Activated naive CD8-positive, alpha-beta T cell (primary cell): ENCODE results near the gene LTB4R2.

Source experiments
- H3K27ac Mint-ChIP-seq: one replicate; pipeline ENCODE4 v1.8.0; 2021; ENCODE audit warnings: mixed read lengths
- H3K27me3 Mint-ChIP-seq: one replicate; pipeline ENCODE4 v1.8.0; 2021; ENCODE audit warnings: mixed read lengths
- H3K36me3 Mint-ChIP-seq: one replicate; pipeline ENCODE4 v1.8.0; 2021; ENCODE audit warnings: mixed read lengths
- H3K4me1 Mint-ChIP-seq: one replicate; pipeline ENCODE4 v1.8.0; 2021; ENCODE audit warnings: low read depth, mixed read lengths
- H3K4me3 Mint-ChIP-seq: one replicate; pipeline ENCODE4 v1.8.0; 2021; ENCODE audit warnings: mild to moderate bottlenecking, mixed read lengths
- H3K9me3 Mint-ChIP-seq: one replicate; pipeline ENCODE4 v1.8.0; 2021; ENCODE audit warnings: low read depth, mixed read lengths

The LTB4R2 gene

GRCh38 chr14:24332268-24332993, 22.5 kb downstream of the LTB4R2 start:
- Mint-ChIP-seq H3K27me3 (peaks cover 8% of the 10 kb centered on the region), H3K9me3 (no peaks in the 10 kb centered on the region), H3K27ac (peak overlapping the region; percentile 82), H3K4me1 (peaks cover 45% of the 10 kb centered on the region), H3K36me3 (peaks cover 2% of the 10 kb centered on the region), H3K4me3 (peak overlapping the region; percentile 92)

GRCh38 chr14:24334431-24335291, 24.7 kb downstream of the LTB4R2 start, which contains the start of gene ADCY4:
ADCY4 (minus strand) TSS chr14:24335071; CDS start chr14:24334652, 419 bp downstream.
- Mint-ChIP-seq H3K36me3 (peaks cover 2% of the 10 kb centered on the region), H3K27ac (no peak within 1 kb of the TSS), H3K9me3 (no peaks in the 10 kb centered on the region), H3K27me3 (peaks cover 8% of the 10 kb centered on the region), H3K4me3 (peak within 1 kb of the TSS; percentile 92), H3K4me1 (peaks cover 49% of the 10 kb centered on the region)

- peak overlapping the region; percentile 61 for H3K4me3 Mint-ChIP-seq
- peaks cover 7% of the 10 kb centered on the region for H3K27me3 Mint-ChIP-seq
- no peaks in the 10 kb centered on the region for H3K9me3 Mint-ChIP-seq
- peaks cover 53% of the 10 kb centered on the region for H3K4me1 Mint-ChIP-seq
- H3K27ac Mint-ChIP-seq, result no peak overlapping the region
- H3K36me3 Mint-ChIP-seq, result peaks cover 2% of the 10 kb centered on the region
Measured at GRCh38 chr14:24335461-24336171, 25.7 kb downstream of the LTB4R2 start.

GRCh38 chr14:24337144-24337823, 27.3 kb downstream of the LTB4R2 start:
- peaks cover 2% of the 10 kb centered on the region for H3K36me3 Mint-ChIP-seq
- H3K9me3 Mint-ChIP-seq, result no peaks in the 10 kb centered on the region
- H3K4me1 Mint-ChIP-seq, result peaks cover 45% of the 10 kb centered on the region
- no peak overlapping the region for H3K4me3 Mint-ChIP-seq
- peaks cover 4% of the 10 kb centered on the region for H3K27me3 Mint-ChIP-seq
- H3K27ac Mint-ChIP-seq, result no peak overlapping the region

- peaks cover 2% of the 10 kb centered on the region for H3K36me3 Mint-ChIP-seq
- no peak overlapping the region for H3K27ac Mint-ChIP-seq
- H3K4me1 Mint-ChIP-seq, result peaks cover 41% of the 10 kb centered on the region
- H3K27me3 Mint-ChIP-seq, result peaks cover 2% of the 10 kb centered on the region
- no peaks in the 10 kb centered on the region for H3K9me3 Mint-ChIP-seq
- H3K4me3 Mint-ChIP-seq, result peak overlapping the region; percentile 91
Measured at GRCh38 chr14:24337824-24338175, 27.9 kb downstream of the LTB4R2 start.

GRCh38 chr14:24338843-24339242, 28.9 kb downstream of the LTB4R2 start:
- peaks cover 3% of the 10 kb centered on the region for H3K27me3 Mint-ChIP-seq
- peak overlapping the region; percentile 91 for H3K4me3 Mint-ChIP-seq
- no peaks in the 10 kb centered on the region for H3K9me3 Mint-ChIP-seq
- H3K36me3 Mint-ChIP-seq, result peaks cover 2% of the 10 kb centered on the region
- peaks cover 32% of the 10 kb centered on the region for H3K4me1 Mint-ChIP-seq
- no peak overlapping the region for H3K27ac Mint-ChIP-seq

GRCh38 chr14:24339284-24340151, 29.6 kb downstream of the LTB4R2 start, which contains the start of gene RIPK3:
RIPK3 (minus strand) TSS chr14:24339991; CDS start chr14:24339826, 165 bp downstream.
- Mint-ChIP-seq H3K27me3 (peaks cover 4% of the 10 kb centered on the region), H3K9me3 (no peaks in the 10 kb centered on the region), H3K27ac (peak within 1 kb of the TSS; percentile 61), H3K4me3 (peak within 1 kb of the TSS; percentile 91), H3K36me3 (peaks cover 2% of the 10 kb centered on the region), H3K4me1 (peaks cover 27% of the 10 kb centered on the region)

GRCh38 chr14:24340606-24341005, 30.7 kb downstream of the LTB4R2 start:
- Mint-ChIP-seq H3K4me1 (peaks cover 22% of the 10 kb centered on the region), H3K4me3 (peak overlapping the region; percentile 91), H3K27me3 (peaks cover 5% of the 10 kb centered on the region), H3K9me3 (no peaks in the 10 kb centered on the region), H3K27ac (no peak overlapping the region), H3K36me3 (peaks cover 2% of the 10 kb centered on the region)

- Mint-ChIP-seq H3K27ac (no peak overlapping the region), H3K4me3 (no peak overlapping the region), H3K36me3 (no peaks in the 10 kb centered on the region), H3K27me3 (peaks cover 11% of the 10 kb centered on the region), H3K9me3 (no peaks in the 10 kb centered on the region), H3K4me1 (peaks cover 17% of the 10 kb centered on the region)
Measured at GRCh38 chr14:24342889-24343288, 32.9 kb downstream of the LTB4R2 start.

- H3K4me3 Mint-ChIP-seq, result no peak overlapping the region
- no peaks in the 10 kb centered on the region for H3K9me3 Mint-ChIP-seq
- peaks cover 11% of the 10 kb centered on the region for H3K27me3 Mint-ChIP-seq
- peaks cover 9% of the 10 kb centered on the region for H3K4me1 Mint-ChIP-seq
- H3K27ac Mint-ChIP-seq, result no peak overlapping the region
- no peaks in the 10 kb centered on the region for H3K36me3 Mint-ChIP-seq
Measured at GRCh38 chr14:24343795-24344660, 34.1 kb downstream of the LTB4R2 start.

- peaks cover 23% of the 10 kb centered on the region for H3K27me3 Mint-ChIP-seq
- H3K4me3 Mint-ChIP-seq, result no peak overlapping the region
- no peaks in the 10 kb centered on the region for H3K4me1 Mint-ChIP-seq
- H3K36me3 Mint-ChIP-seq, result no peaks in the 10 kb centered on the region
- H3K27ac Mint-ChIP-seq, result no peak overlapping the region
- no peaks in the 10 kb centered on the region for H3K9me3 Mint-ChIP-seq
Measured at GRCh38 chr14:24347134-24347533, 37.2 kb downstream of the LTB4R2 start.

GRCh38 chr14:24348186-24348585, 38.2 kb downstream of the LTB4R2 start:
- H3K36me3 Mint-ChIP-seq, result no peaks in the 10 kb centered on the region
- no peaks in the 10 kb centered on the region for H3K9me3 Mint-ChIP-seq
- no peak overlapping the region for H3K4me3 Mint-ChIP-seq
- H3K27ac Mint-ChIP-seq, result no peak overlapping the region
- H3K27me3 Mint-ChIP-seq, result peaks cover 26% of the 10 kb centered on the region
- no peaks in the 10 kb centered on the region for H3K4me1 Mint-ChIP-seq

- Mint-ChIP-seq H3K4me3 (no peak overlapping the region), H3K27me3 (peaks cover 26% of the 10 kb centered on the region), H3K9me3 (no peaks in the 10 kb centered on the region)
Measured at GRCh38 chr14:24349742-24350141, 39.8 kb downstream of the LTB4R2 start.

More at GRCh38 chr14:24349742-24350141, 39.8 kb downstream of the LTB4R2 start:
- no peaks in the 10 kb centered on the region for H3K4me1 Mint-ChIP-seq
- no peaks in the 10 kb centered on the region for H3K36me3 Mint-ChIP-seq
- no peak overlapping the region for H3K27ac Mint-ChIP-seq
